ENCODE results near the gene KCND2. TPM values are rescaled to one million over a fixed set of nuclear protein-coding genes. Genes with fewer than 3 reads are reported as not detected.

The KCND2 gene
- polyA plus RNA-seq, 3 donors: not detected

DNA sequence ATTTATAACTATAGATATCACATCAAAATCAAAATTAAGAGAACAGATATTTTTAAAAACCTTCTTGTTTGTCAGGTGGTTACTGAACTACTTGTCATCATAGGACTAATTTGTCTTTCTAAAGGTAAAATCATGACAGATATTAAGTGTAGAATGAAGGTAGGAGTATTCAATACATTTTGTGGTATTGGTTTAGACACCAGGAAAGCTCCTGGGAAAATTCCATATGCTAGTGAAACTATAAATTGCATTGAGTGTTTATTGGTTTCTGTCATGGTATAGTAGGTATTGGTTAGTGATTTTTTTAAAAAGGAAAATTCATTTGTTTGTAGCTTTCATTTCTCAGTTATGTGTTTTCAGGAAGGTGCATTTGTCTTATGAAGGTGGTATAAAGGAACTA, 132.7 kb downstream of the KCND2 start:
- no peaks in the 10 kb centered on the region for H3K36me3 ChIP-seq (replicated peaks in 1 of 2; ENCODE audit: control insufficient read depth in 1 of 2, insufficient read depth in 2 of 2, low read length in 2 of 2)
- no peak overlapping the region for H3K27ac Mint-ChIP-seq

DNA sequence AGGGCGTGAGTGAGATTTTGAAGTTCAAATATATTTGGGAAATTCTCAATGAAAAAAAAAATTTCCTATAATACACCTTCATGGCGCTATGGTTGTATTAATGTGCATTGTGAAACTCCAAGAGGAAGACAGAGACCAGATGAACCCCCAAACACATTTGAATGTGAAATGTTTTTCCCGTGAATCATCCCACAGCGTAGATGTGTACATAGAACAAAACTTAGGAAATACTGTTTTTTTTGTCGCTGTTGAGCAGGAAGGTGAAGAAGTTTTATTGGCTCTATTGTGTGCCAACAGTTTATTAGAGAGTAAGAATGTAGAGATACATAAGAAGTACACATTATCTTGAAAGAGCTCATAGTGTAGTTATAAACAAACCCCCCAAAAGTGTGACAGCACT, 134.0 kb downstream of the KCND2 start:
- Mint-ChIP-seq H3K36me3 (no peaks in the 10 kb centered on the region), H3K27me3 (ENCODE audit: low read depth in 3 of 3) (no peaks in the 10 kb centered on the region)
- no peak overlapping the region for H3K27ac ChIP-seq (ENCODE audit: low read depth in 1 of 2, low read length in 2 of 2)

More for the DNA sequence above, 132.7 kb downstream of the KCND2 start:
- no peaks in the 10 kb centered on the region for H3K4me1 Mint-ChIP-seq
- Histone ChIP-seq H4K20me1 (ENCODE audit: insufficient read depth, low read length) (no peaks in the 10 kb centered on the region), H3K9ac (ENCODE audit: insufficient read depth, low read length, poor library complexity, severe bottlenecking) (no peak overlapping the region), H3K4me2 (replicated peaks; ENCODE audit: extremely low read depth, low read length, poor library complexity, severe bottlenecking) (no peak overlapping the region), H3K27ac (ENCODE audit: low read depth in 1 of 2, low read length in 2 of 2) (no peak overlapping the region), H3K9me3 (replicated peaks in 1 of 2; ENCODE audit: control insufficient read depth in 1 of 2, insufficient read depth in 1 of 2, low read length in 2 of 2) (no peaks in the 10 kb centered on the region), H2AFZ (ENCODE audit: insufficient read depth, low read depth, low read length, poor library complexity, severe bottlenecking) (no peak overlapping the region), H3K4me3 (replicated peaks in 1 of 3; ENCODE audit: low read depth in 2 of 3, low read length in 3 of 3) (no peak overlapping the region), H3K79me2 (ENCODE audit: insufficient read depth, low read length) (no peaks in the 10 kb centered on the region), H3K27me3 (ENCODE audit: control insufficient read depth in 2 of 2, insufficient read depth in 2 of 2, low read length in 2 of 2) (no peaks in the 10 kb centered on the region), H3K4me1 (ENCODE audit: control insufficient read depth in 1 of 2, insufficient read depth in 2 of 2, low read length in 2 of 2) (no peaks in the 10 kb centered on the region)
- no peaks in the 10 kb centered on the region for H3K27me3 Mint-ChIP-seq (ENCODE audit: low read depth in 3 of 3)
- DNase-seq: no peak
- no peaks in the 10 kb centered on the region for H3K9me3 Mint-ChIP-seq
- H3K4me3 Mint-ChIP-seq: no peak overlapping the region
- no peaks in the 10 kb centered on the region for H3K36me3 Mint-ChIP-seq
- TF ChIP-seq, protein P1, sequence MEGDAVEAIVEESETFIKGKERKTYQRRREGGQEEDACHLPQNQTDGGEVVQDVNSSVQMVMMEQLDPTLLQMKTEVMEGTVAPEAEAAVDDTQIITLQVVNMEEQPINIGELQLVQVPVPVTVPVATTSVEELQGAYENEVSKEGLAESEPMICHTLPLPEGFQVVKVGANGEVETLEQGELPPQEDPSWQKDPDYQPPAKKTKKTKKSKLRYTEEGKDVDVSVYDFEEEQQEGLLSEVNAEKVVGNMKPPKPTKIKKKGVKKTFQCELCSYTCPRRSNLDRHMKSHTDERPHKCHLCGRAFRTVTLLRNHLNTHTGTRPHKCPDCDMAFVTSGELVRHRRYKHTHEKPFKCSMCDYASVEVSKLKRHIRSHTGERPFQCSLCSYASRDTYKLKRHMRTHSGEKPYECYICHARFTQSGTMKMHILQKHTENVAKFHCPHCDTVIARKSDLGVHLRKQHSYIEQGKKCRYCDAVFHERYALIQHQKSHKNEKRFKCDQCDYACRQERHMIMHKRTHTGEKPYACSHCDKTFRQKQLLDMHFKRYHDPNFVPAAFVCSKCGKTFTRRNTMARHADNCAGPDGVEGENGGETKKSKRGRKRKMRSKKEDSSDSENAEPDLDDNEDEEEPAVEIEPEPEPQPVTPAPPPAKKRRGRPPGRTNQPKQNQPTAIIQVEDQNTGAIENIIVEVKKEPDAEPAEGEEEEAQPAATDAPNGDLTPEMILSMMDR (IDR thresholded peaks at IDR 0.05): no peak
- intact Hi-C loops (cut with micrococcal nuclease): no loop called here

More for the DNA sequence above, 134.0 kb downstream of the KCND2 start:
- intact Hi-C loops (cut with micrococcal nuclease): no loop called here
- H3K4me3 Mint-ChIP-seq: no peak overlapping the region
- no peak for DNase-seq
- no peak overlapping the region for H3K9ac ChIP-seq (ENCODE audit: insufficient read depth, low read length, poor library complexity, severe bottlenecking)
- H3K4me1 Mint-ChIP-seq: no peaks in the 10 kb centered on the region
- no peak overlapping the region for H3K4me2 ChIP-seq (replicated peaks; ENCODE audit: extremely low read depth, low read length, poor library complexity, severe bottlenecking)
- H2AFZ ChIP-seq (ENCODE audit: insufficient read depth, low read depth, low read length, poor library complexity, severe bottlenecking): no peak overlapping the region
- no peak overlapping the region for H3K27ac Mint-ChIP-seq
- no peak overlapping the region for H3K4me3 ChIP-seq (replicated peaks in 1 of 3; ENCODE audit: low read depth in 2 of 3, low read length in 3 of 3)
- H3K4me1 ChIP-seq (ENCODE audit: control insufficient read depth in 1 of 2, insufficient read depth in 2 of 2, low read length in 2 of 2): no peaks in the 10 kb centered on the region
- no peaks in the 10 kb centered on the region for H4K20me1 ChIP-seq (ENCODE audit: insufficient read depth, low read length)
- H3K27me3 ChIP-seq (ENCODE audit: control insufficient read depth in 2 of 2, insufficient read depth in 2 of 2, low read length in 2 of 2): no peaks in the 10 kb centered on the region
- H3K36me3 ChIP-seq (replicated peaks in 1 of 2; ENCODE audit: control insufficient read depth in 1 of 2, insufficient read depth in 2 of 2, low read length in 2 of 2): no peaks in the 10 kb centered on the region
- WGBS (ENCODE audit: insufficient coverage): 100% methylated on average over 2 of the region's 5 CpGs
- TF ChIP-seq, protein P1 (IDR thresholded peaks at IDR 0.05): no peak
- no peaks in the 10 kb centered on the region for H3K79me2 ChIP-seq (ENCODE audit: insufficient read depth, low read length)
- no peaks in the 10 kb centered on the region for H3K9me3 ChIP-seq (replicated peaks in 1 of 2; ENCODE audit: control insufficient read depth in 1 of 2, insufficient read depth in 1 of 2, low read length in 2 of 2)
- no peaks in the 10 kb centered on the region for H3K9me3 Mint-ChIP-seq

All from CD14-positive monocyte (primary cell).